ENCODE results near the gene VEPH1.
"Not testable (repeated sequence)": the region's sequence is repeated elsewhere in the genome, so short reads cannot be mapped to it uniquely, and the experiment has no call there.

VEPH1 gene

DNA sequence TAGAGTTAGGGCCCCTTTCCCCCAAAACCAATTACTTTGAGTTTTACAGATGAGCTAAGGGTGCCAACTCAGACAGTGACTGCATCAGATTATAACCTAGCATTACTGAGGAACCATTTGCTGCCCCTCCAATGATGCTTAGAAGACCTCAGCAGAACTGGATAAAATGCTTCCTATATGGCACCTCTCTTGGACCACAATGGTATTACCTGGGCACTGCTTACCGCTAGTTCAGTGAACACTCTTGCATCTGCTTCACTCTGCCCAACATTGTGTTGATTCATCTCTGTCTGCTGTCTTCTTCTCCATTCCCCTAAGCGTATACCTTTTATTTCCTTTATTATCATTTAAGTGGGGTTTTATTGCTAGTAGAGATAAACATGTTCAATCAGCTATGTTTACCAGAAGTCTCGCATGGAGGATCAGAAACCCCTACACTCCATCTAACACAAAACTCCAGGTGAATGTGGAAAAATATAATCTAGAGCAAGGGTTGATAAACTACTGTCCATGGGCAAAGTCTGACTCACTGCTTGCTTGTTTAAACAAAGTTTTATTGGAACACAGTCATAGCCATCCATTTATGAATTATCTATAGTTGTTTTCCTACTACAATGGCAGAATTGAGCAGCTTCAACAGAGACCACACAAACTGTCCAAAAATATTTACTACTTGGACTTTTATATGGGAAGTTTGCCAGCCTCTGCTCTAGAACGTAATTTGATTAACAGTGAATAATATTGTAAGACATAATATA lies 166.8 kb downstream of the VEPH1 start:
- no peak for DNase-seq

DNA sequence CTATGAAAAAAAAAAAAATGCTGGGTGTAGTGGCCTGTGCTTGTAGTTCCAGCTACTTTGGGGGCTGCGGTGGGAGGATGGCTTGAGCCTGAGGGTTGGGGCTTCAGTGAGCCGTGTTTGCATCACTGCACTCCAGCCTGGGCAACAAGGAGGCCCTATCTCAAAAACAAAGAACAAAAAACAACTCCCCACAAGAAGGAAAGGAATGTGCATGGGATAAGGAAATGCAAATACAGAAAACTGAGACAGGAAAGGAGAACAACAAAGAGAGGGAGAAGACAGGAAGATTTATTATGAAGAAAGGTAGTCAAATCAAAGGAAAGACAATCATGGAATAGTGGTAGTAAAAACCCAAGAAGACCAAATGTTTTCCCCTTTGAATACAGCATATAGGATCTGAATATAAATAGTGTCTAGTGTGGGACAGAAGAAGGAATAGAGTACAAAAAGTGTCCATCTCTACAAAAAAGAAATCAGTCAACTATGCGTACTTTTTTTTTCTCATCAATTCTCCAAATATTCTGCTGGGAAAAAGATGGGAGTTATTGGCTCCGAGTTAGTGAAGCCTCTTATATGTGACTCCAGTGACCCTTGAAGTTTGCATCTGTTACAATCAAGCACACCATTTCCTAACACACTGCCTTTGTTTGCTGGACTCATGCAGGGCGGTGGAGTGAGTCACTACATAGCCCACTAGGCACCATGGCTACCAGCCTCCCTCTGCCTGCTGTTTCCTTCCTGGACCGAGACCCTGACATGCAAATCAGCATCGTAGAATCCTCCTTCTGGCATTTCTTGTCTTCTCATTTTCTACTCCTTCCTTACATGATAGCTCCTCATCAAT lies 167.8 kb downstream of the VEPH1 start:
- no peak for DNase-seq

DNA sequence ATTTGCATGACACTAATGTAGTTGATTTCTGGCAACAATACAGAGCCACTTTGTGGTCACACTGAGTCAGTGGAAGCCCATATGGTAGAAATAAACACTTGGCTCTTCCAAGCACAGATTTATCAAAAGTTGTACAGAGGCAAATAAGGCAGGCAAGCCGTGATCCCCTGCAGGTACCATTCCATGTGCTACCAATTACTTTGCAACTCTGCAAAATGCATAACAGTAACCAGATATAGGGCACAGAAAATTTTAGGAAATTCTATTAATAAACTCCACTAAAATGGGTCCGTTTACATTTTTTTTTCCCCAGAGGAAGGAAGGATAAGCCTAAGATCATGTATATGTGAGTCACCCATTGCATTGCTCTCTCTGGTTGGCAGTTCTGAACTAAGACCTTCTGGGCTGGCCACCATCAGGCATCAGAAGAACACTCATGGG lies 169.6 kb downstream of the VEPH1 start:
- DNase-seq: no peak

DNA sequence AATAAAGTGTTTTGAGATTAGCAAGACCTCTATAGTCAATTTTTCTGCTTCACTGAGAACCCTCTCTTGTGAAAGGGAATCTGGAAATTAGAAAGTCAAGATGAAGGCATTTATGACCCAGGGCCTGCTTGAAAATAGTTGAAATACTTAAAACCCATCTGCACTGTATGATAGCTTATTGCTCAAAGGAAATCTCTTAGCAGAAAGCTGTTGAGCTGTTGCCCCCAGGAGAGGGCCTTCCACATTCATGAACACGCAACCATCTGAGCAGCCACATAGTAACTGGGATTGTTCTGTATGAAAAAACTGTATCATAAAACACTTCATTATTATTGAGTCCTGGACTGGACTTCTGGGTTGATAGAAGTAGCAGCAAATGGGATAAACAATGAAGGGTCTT lies 173.0 kb downstream of the VEPH1 start:
- DNase-seq: no peak

DNA sequence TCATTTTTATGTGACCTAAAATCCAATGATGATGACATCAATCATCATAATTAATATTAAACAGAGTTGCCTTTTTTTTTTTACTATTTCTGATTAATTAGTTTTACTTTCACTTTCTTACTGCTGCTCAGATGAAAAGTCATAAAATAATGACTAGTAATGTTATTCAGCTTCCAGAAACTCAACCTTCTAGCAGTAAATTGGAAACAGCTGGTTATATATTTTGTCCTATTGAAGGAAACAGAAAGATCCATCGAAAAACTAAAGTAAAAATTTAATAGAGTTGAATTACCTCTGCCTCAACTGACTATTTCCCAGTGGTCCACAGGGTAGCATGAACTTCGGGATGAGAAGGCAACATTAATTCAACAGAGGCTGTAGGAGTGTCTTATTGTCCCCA lies 173.7 kb downstream of the VEPH1 start:
- no peak for DNase-seq

DNA sequence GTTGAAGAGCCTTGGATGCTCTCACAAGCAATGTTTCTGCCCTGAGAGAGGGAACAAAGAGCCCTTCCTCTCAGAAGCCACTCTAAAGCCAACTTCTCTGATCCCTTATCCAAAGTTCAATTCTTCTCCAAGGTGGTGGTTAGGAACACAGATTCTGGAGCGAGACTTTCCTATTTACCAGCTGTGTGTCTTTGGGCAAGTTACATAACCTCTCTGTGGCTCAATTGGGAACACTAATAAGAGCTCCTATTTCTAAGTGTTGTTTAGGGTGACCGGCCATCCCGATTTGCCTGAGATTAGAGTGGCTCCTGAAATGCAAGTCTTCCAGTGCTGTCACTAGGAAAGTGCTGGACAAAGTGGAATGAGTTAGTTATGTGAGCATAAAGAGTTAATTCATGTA lies 175.4 kb downstream of the VEPH1 start:
- no peak for DNase-seq

DNA sequence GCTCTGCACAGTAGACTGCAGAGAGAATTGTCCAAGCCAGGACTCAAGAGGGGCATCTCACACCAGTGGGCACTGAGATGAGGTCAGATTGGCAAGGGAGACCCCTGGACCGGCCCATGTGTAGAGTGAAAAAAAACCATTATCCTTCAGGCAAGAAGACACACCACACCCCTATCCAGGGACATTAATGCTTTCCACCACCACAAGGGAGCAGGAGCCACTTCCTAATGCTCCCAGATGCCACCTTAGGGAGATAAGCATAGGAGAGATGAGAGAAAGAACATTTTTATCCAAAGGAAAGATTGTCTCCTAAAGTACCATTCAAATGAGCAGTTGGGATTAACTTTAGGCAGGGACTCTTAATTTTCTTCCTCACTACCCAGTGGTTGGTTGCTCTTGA lies 176.2 kb downstream of the VEPH1 start:
- DNase-seq: no peak

DNA sequence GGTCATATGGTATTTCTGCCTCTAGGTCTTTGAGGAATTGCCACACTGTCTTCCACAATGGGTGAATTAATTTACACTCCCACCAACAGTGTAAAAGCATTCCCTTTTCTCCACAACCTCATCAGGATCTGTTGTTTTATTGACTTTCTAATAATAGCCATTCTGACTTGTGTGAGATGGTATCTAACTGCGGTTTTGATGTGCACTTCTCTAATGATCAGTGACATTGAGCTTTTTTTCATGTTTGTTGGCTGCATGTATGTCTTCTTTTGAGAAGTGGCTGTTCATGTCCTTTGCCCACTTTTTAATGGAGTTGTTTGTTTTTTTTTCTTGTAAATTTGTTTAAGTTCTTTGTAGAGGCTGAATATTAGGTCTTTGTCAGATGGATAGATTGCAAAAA lies 178.3 kb downstream of the VEPH1 start:
- DNase-seq: not testable (repeated sequence)

DNA sequence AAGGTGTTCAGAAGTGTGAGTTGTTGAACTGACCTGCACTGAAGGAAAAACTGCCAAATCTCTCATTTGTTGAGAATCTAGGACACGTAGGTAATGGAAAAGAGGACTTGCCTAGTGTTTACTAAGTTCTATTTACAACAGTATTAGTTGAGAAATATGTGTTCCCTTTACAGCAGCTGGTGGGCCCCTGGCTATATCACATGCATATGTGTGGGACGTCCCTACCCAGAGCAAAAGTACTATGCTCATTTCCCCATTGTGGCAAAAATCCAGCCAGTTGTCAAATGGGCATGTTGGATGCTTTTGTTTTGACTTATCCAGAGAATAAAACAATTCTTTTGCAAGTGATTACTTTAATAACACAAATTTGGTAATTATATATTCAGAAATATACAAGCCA lies 179.9 kb downstream of the VEPH1 start:
- DNase-seq: no peak

DNA sequence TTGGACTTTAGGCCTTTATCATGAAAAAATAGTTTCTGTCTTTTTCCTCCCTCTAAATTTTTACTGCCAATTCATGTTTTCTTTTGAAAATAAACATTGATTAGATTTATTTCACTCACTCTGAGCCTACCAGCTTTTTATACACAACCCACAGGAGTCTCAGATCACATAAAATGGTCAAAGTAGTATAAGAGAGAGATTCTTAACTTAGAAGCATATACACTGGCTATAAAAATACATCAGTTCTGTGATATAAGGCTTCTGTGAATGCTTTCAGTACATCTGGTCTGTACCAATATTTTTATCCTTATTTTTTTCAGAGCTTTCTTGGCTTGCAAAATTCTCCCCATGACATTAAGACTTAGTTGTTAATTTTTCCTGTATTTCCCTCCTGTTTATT lies 183.5 kb downstream of the VEPH1 start:
- no peak for DNase-seq

DNA sequence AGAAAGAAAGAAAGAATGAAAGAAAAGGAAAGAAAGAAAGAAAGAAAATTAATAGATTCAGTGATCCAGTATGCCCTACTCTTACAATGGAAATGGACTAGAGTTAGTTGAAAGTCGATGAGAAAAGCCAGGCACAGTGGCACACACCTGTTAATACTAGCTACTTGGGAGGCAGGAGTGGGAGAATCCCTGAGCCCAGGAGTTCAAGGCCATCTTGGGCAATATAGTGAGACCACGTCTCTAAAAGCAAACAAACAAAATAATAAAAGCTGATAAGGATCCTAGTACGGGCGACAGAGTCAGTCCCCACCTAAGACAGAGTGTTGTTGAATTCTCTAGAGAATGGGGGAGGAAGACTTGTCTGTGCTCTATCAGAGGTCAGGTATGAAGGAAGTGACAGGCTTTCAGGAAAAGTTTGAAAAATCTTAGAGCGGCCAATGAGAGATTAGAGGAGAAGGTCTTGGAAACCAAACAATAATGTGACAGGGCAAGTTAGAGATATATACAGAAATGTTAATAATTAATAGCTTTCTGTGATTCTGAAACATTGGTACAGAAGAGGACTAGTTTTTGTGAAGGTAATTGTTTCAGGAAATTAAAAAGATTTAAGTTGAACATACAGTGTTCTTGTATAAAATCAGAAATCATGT lies 184.5 kb downstream of the VEPH1 start:
- no peak for DNase-seq

DNA sequence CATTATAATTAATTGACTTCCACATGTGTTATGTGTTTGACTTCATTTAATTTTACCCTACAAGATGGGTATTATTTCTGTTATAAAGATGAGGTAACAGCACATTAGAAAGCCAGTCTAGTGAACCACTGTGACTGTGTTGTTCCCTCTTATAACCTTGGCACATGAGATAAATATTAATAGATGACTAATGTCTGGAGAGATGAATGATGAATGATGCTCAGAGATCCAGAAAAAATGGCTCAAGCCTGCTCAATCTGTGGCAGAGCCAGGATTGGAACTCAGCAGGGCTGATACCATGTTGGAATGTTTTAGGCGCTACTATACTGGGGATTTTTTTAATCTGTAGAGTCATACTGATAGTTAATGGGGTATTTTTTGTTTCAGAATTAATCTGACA lies 185.3 kb downstream of the VEPH1 start:
- DNase-seq: no peak

DNA sequence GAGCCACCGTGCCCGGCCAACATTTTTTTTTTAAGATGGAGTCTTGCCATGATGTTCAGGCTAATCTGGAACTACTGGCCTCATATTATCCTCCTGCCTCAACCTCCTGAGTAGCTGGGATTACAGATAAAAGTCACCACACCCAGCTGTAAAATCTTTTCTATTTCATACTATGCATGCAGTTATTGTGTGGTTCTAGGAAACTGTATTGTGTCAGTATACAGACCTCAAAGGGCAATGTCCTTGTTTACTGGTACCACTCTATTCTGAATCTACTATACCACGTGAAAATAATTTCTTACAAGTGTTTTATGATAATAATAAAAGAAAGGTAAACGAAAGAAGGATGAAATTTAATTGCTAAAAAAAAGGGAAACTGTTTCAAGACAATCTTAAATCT lies 190.0 kb downstream of the VEPH1 start:
- no peak for DNase-seq

DNA sequence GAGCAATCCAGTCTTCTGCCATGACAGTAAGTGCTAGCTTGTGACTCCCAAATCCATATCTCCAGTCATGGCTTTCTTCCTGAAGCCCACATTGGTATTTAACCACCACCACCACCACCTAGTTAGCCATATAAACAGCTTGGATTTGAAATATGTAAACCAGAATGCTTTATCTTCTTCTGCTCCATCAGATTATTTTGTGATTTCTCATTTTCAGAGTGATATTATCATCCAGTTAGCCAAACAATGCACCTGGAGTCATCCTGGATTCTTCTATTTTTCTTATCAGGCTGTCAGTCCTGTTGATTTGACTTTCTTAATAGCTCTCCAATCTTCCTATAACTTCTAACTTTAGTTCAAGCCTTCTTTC lies 190.9 kb downstream of the VEPH1 start:
- DNase-seq: no peak

DNA sequence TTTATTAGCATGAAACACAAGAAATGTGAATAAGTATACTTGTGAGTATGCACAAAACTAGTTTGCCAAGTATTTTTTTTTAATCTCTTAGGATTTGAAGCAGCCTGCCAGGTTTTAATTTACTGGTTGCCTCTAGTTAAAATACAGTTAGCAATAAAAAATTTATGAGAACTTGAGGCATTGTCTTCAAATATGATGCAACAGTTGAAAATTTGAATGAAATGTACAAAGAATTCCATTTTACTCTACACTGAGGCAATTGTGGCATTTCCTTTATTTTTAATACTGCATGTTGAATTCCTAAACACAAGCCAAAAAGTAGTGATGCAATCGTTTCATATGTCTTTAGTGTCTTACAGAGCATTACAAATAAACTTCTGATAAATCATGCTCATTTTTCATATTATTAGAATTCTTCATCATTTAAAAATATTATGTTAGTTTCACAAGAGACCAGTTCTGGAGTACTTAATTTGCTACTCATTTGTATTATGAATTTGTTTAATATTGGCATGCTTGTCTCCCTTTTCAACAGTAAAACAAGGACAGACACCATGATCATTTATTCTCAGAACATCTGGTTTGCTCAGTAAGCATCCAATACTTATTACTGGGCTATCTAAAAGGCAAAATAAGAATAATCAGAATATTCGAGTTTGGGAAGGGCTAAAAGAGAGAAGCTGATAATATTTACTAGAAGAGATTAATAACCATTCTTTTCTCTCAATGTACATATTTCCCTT lies 191.4 kb downstream of the VEPH1 start:
- no peak for DNase-seq

DNA sequence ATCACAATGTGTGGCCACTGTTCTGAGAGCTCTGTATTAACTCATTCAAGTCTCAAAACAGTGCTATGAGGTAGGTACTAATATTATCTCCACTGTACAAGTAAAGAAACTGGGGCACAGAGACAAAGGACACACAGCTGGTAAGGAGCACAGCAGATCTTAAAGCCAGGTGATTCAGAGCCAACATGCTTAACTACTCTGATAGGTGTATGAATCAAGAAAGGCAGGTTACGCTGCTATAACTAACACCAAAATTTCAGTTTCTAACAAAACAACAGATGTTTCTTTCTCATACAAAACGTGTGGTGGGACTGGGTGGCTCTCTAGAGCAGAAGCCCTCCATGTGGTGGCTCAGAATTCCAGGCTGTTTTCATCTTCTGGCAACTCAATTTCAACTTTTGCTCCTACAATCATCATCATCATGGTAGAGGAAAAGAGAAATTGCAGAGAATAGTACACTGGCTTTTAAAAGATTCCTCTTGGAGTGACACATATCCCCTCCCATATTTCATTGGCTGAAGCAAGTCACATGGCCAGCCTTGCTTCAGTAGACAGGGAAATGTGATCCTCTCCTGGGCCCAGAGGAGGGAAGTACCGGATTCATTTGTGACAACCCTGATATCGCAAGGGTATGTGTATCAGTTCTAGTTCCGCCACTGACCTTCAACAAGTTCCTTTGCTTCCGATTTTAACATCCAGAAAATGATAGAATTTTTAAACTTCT lies 192.7 kb downstream of the VEPH1 start:
- DNase-seq: no peak

DNA sequence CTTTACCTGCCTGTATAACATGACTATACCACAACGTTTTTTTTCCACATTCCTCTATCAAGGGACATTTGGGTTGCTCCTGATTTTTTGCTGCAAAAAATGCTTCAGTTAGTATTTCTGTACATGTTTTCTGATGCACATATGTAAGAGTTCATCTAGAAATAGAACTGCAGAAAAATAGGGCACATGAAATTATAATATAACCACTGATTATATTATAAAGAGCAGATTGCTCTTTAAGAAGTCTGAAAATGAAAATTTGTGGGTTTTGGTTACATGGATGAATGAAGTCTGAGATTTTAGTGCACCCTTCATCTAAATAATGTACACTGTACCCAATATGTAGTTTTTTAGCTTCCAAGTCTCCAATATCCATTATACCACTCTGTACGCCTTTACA lies 196.7 kb downstream of the VEPH1 start:
- no peak for DNase-seq

DNA sequence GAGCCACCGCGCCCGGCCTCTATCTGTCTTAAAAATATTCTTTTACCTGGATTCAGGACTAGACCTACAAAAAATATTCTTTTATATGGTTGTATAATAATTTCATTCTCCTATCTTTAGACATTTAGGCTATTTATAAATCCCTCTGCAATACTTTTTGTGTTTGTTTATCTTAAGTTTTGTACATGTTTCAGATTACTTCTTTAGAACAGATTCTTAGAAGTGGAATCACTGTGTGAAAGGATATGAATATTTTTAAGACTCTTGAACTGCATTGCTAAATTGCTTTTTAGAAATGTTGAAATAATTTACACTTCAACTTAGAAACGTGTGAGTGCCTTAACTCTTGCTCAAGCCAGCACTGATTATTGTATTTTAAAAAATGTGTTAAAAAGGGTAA lies 197.8 kb downstream of the VEPH1 start:
- DNase-seq: no peak

DNA sequence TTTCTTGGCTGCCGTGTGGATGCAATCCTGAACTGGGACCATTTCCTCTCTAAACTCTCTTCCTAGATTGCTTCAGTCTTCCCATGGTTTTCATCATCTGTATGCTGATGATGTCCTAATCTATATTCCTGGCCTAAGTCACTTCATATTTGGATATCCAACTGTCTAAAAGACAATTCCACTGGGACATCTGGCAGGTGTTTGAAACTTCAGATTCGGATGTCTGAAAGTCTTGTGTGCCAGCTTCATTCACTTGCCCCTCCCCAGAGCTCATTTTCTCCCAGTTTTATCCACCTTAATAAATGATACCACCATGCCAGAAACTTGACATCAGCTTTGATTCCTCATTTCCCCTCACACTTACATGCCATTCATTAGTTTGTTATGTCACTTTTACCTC lies 201.5 kb downstream of the VEPH1 start:
- no peak for DNase-seq

DNA sequence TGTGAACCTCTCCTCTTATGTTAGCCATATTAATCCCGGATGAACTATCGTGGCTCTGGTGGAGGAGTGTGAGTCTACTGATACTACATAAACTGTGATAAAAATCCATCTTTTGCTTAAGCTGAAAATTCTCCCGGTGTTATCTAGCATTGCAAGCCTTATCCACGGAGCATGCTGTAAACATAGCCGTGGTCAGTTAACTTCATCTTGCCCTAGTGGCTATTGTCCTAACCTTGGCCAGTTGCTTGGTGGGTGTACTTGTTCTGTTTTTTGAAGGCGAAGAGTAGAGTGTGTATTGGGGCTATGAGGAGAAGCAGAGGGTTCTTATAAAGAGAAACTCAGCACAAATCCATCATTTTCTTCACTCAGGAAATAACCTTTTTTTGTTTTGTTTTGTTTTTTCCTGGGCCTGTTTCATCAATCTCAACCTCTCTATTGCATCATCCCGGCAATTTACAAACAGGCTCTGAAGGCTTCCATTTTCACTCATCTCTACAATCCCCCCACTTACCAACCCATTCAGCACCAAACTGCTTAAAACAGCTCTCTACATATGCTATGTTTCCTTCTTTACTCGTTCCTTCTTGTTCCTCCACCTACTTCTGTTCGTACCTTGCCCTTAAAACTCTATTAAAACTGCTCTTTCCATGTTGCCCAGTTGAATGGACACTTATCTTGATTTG lies 202.1 kb downstream of the VEPH1 start:
- no peak for DNase-seq

DNA sequence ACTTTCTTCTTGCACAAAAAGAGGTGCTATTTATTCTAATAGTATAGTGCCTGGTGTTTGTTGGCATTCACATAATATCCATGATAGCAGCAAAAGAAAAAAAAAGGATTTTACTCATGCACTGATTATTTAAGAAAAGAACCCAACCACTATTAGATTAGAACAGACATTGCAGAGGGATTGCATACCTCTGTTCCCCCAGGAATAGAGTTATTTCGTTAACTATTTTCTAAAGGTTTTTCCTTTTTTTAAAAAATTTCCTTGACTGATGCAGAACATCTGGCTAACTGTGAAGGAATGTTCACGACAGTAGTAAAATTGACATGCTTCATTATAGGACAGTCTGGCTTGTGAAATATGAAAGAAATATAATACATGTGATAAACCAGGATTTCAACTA lies 203.1 kb downstream of the VEPH1 start:
- no peak for DNase-seq

DNA sequence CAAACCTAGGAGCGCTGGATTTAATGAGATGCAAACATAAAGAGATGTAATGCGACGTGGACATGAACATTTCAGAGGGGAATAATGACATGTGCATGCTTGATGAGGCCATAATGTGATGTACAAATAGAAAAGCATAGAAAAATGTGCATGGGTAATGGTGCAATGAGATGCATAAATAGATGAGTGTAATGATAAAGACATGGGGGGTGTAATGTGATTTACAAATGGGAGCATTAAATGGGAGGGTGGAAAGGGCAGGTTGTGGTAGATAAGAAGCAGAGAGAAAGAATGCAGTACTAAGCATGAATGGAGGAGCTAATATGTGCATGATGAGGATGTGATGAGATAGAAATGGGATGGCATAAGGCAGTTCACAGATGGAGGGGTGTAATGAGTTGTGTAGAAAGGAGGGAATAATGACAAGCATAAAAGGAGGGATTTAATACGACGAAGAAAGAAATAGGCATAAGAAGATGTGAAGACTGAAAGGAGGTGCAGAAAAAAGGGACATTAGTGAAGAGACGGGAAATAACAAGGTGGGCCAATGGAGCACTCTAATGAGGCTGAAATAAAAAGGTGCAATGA lies 205.8 kb downstream of the VEPH1 start:
- DNase-seq: no peak

Data from NK-92 treated with Interleukin-12 subunit alpha and Interleukin-12 subunit beta, amount 100 ng/mL, for 24 hours (cell line).